ENCODE data around the gene RANBP3.

GRCh38 chr19:5905114-5905778 lies 72.7 kb downstream of the RANBP3 start:
- TF ChIP-seq CTCF (conservative IDR thresholded peaks at IDR 0.05 in 1 of 2, IDR thresholded peaks at IDR 0.05 in 1 of 2; ENCODE audit: extremely low read depth in 1 of 2, insufficient read depth in 1 of 2, low read depth in 1 of 2, low read length in 2 of 2) = no peak
- TF ChIP-seq EZH2 (IDR thresholded peaks at IDR 0.05; ENCODE audit: borderline replicate concordance, low read length) = no peak
